GM12891 (cell line): ENCODE data around the gene RNF133.

Source experiments
- DNase-seq: peaks from one replicate; pipeline ENCODE4 v3.0.0; 2011; ENCODE audit warnings: low spot score; ENCODE audit not compliant: insufficient read length
- FAIRE-seq: peaks from 2 replicates; lab custom pipeline; 2011; peaks lifted over from hg19 to GRCh38; lab: Jason Lieb, UNC
- PAX5 ChIP-seq: IDR thresholded peaks from 2 replicates; pipeline ENCODE4 v1.6.1; 2011; ENCODE audit warnings: low read length, moderate library complexity, mild to moderate bottlenecking; ENCODE audit not compliant: insufficient read depth, severe bottlenecking
- POLR2A ChIP-seq: IDR thresholded peaks from 2 replicates; pipeline ENCODE4 v1.6.1; 2011; ENCODE audit warnings: low read depth, low read length, control low read depth
- POLR2AphosphoS5 ChIP-seq: IDR thresholded peaks from 2 replicates; pipeline ENCODE4 v1.6.1; 2011; ENCODE audit warnings: low read depth, low read length, control low read depth
- POU2F2 ChIP-seq: IDR thresholded peaks from 2 replicates; pipeline ENCODE4 v1.6.1; 2011; ENCODE audit warnings: low read depth, mild to moderate bottlenecking, control low read depth, low read length, moderate library complexity
- SPI1 ChIP-seq: IDR thresholded peaks from 2 replicates; pipeline ENCODE4 v1.6.1; 2011; ENCODE audit warnings: low read depth, low read length, control low read depth
- TAF1 ChIP-seq: IDR thresholded peaks from 2 replicates; pipeline ENCODE4 v1.6.1; 2011; ENCODE audit warnings: low read depth, low read length, control low read depth

The RNF133 gene

GRCh38 chr7:122719010-122719578, 20.2 kb upstream of the RNF133 start:
- DNase-seq (no peak), FAIRE-seq (no peak)
- TF ChIP-seq SPI1 (no peak), POU2F2 (no peak), PAX5 (no peak), POLR2A (no peak), POLR2AphosphoS5 (no peak), TAF1 (no peak)

- FAIRE-seq (no peak), DNase-seq (no peak)
- TF ChIP-seq TAF1 (no peak), POLR2AphosphoS5 (no peak), POLR2A (no peak), SPI1 (no peak), PAX5 (no peak), POU2F2 (no peak)
Observed at GRCh38 chr7:122717356-122718089, 18.6 kb upstream of the RNF133 start.

GRCh38 chr7:122715183-122715582, 16.3 kb upstream of the RNF133 start:
- FAIRE-seq (no peak), DNase-seq (no peak)
- TF ChIP-seq POLR2AphosphoS5 (no peak), SPI1 (no peak), POU2F2 (no peak), PAX5 (no peak), POLR2A (no peak), TAF1 (no peak)

GRCh38 chr7:122710916-122711315, 12.0 kb upstream of the RNF133 start:
- FAIRE-seq (no peak), DNase-seq (no peak)
- TF ChIP-seq SPI1 (no peak), POU2F2 (no peak), TAF1 (no peak), POLR2AphosphoS5 (no peak), POLR2A (no peak), PAX5 (no peak)

GRCh38 chr7:122709930-122710646, 11.2 kb upstream of the RNF133 start:
- TF ChIP-seq POLR2A (no peak), POLR2AphosphoS5 (no peak), PAX5 (no peak), TAF1 (no peak), SPI1 (no peak), POU2F2 (no peak)
- DNase-seq = no peak
- FAIRE-seq = no peak

GRCh38 chr7:122706836-122707235, 7.9 kb upstream of the RNF133 start:
- FAIRE-seq (no peak), DNase-seq (no peak)
- TF ChIP-seq SPI1 = no peak
- no peak for TF ChIP-seq POU2F2
- no peak for TF ChIP-seq POLR2AphosphoS5
- no peak for TF ChIP-seq POLR2A
- TF ChIP-seq PAX5 = no peak
- no peak for TF ChIP-seq TAF1

GRCh38 chr7:122702872-122703510, 4.1 kb upstream of the RNF133 start, which contains the start of gene RNF148:
Gene RNF148, minus strand, starts transcription at chr7:122702922. Its CDS starts 172 bp downstream, at chr7:122702750.
- DNase-seq = no peak
- no peak for FAIRE-seq
- TF ChIP-seq TAF1 = no peak
- TF ChIP-seq POLR2AphosphoS5 = no peak
- no peak for TF ChIP-seq POU2F2
- no peak for TF ChIP-seq POLR2A
- no peak for TF ChIP-seq SPI1
- TF ChIP-seq PAX5 = no peak

GRCh38 chr7:122695816-122696215, 3.1 kb downstream of the RNF133 start:
- DNase-seq = no peak

GRCh38 chr7:122694697-122695096, 4.2 kb downstream of the RNF133 start:
- TF ChIP-seq POLR2A (no peak), SPI1 (no peak), POU2F2 (no peak), PAX5 (no peak), POLR2AphosphoS5 (no peak), TAF1 (no peak)
- FAIRE-seq = no peak
- DNase-seq = no peak

More at GRCh38 chr7:122695816-122696215, 3.1 kb downstream of the RNF133 start:
- FAIRE-seq = no peak
- no peak for TF ChIP-seq POLR2A
- TF ChIP-seq PAX5 = no peak
- no peak for TF ChIP-seq POU2F2
- no peak for TF ChIP-seq TAF1
- no peak for TF ChIP-seq POLR2AphosphoS5
- no peak for TF ChIP-seq SPI1

GRCh38 chr7:122692769-122693309, 6.1 kb downstream of the RNF133 start:
- TF ChIP-seq TAF1 = no peak
- TF ChIP-seq POU2F2 = no peak
- no peak for TF ChIP-seq POLR2A
- no peak for TF ChIP-seq SPI1
- TF ChIP-seq PAX5 = no peak
- TF ChIP-seq POLR2AphosphoS5 = no peak
- FAIRE-seq (no peak), DNase-seq (no peak)
